Thymus (tissue), 11 donors: ENCODE data around the gene PIK3R5. TPM values are rescaled to one million over a fixed set of nuclear protein-coding genes. Genes with fewer than 3 reads are reported as not detected.

Experiments used
- DNase-seq, 9 donors: peaks; one replicate each; pipeline ENCODE4 v3.0.0-alpha.2; 2013; ENCODE audit warnings: low spot score in 9 of 9, low read depth in 6 of 9, missing footprints in 1 of 9
- H3K27ac ChIP-seq, 2 donors: one replicate each; pipeline ENCODE4 v1.5.1; 2013; ENCODE audit warnings: control low read depth in 1 of 2, low read depth in 1 of 2, low read length in 1 of 2, mild to moderate bottlenecking in 1 of 2, moderate library complexity in 1 of 2
- H3K27me3 ChIP-seq, 2 donors: one replicate each; pipeline ENCODE4 v1.5.1; 2013; ENCODE audit warnings: low read length in 1 of 2; ENCODE audit not compliant: control insufficient read depth in 2 of 2, insufficient read depth in 1 of 2
- H3K36me3 ChIP-seq, 2 donors: one replicate each; pipeline ENCODE4 v1.5.1; 2013; ENCODE audit warnings: low read length in 1 of 2, mild to moderate bottlenecking in 1 of 2, moderate library complexity in 1 of 2; ENCODE audit not compliant: control insufficient read depth in 2 of 2, insufficient read depth in 2 of 2
- H3K4me1 ChIP-seq, 2 donors: one replicate each; pipeline ENCODE4 v1.5.1; 2013; ENCODE audit warnings: low read length in 2 of 2; ENCODE audit not compliant: control insufficient read depth in 2 of 2, insufficient read depth in 2 of 2
- H3K4me3 ChIP-seq, 2 donors: one replicate each; pipeline ENCODE4 v1.5.1; 2013; ENCODE audit warnings: low read length in 2 of 2, control low read depth in 1 of 2, mild to moderate bottlenecking in 1 of 2
- H3K9me3 ChIP-seq, 2 donors: one replicate each; pipeline ENCODE4 v1.5.1; 2013; ENCODE audit warnings: low read length in 1 of 2, mild to moderate bottlenecking in 1 of 2; ENCODE audit not compliant: control insufficient read depth in 2 of 2, insufficient read depth in 1 of 2
- WGBS: extraction: QIAGEN DNeasy Blood & Tissue Kit; methylation state at CpG from one replicate; pipeline ENCODE4 v1.1.7; 2013; 5-methylcytosine and 5-hydroxymethylcytosine counted together
- polyA plus RNA-seq: library from polyadenylated mRNA; stranded (reverse); fragments of 200-250 nt; gene quantifications from one replicate; pipeline ENCODE4 v1.2.3, GENCODE V29; 2013
- total RNA-seq: library from RNA; stranded (reverse); fragments of 120-200 nt; gene quantifications from one replicate; pipeline ENCODE4 v1.2.4, GENCODE V29; 2013
- donor health status: healthy.

Gene PIK3R5
- total and polyA plus RNA-seq, 2 donors, result 15.2 to 20.4 TPM

- Histone ChIP-seq H3K27ac (no peak overlapping the region), H3K36me3 (no peaks in the 10 kb centered on the region), H3K4me1 (peaks cover 16 to 42% of the 10 kb centered on the region in 2 donors), H3K4me3 (no peak overlapping the region), H3K9me3 (no peaks in the 10 kb centered on the region), H3K27me3 (no peaks in the 10 kb centered on the region)
- WGBS, result 95% methylated on average over 4 of the region's 4 CpGs
- DNase-seq, result no peak
Observed at GRCh38 chr17:8951206-8951605, 14.3 kb downstream of the PIK3R5 start.

- WGBS, result 93% methylated on average over 9 of the region's 9 CpGs
- Histone ChIP-seq H3K4me3 (no peak overlapping the region), H3K4me1 (peaks cover 11 to 35% of the 10 kb centered on the region in 2 donors), H3K27ac (no peak overlapping the region), H3K9me3 (no peaks in the 10 kb centered on the region), H3K27me3 (no peaks in the 10 kb centered on the region), H3K36me3 (peaks cover 0 to 8% of the 10 kb centered on the region in 2 donors)
- DNase-seq, result no peak
Observed at GRCh38 chr17:8949061-8949661, 16.3 kb downstream of the PIK3R5 start.

- peaks cover 0 to 8% of the 10 kb centered on the region in 2 donors for H3K36me3 ChIP-seq
- no peaks in the 10 kb centered on the region for H3K27me3 ChIP-seq
- WGBS, result 94% methylated on average over 7 of the region's 7 CpGs
- H3K27ac ChIP-seq, result no peak overlapping the region
- peaks cover 4 to 28% of the 10 kb centered on the region in 2 donors for H3K4me1 ChIP-seq
- no peaks in the 10 kb centered on the region for H3K9me3 ChIP-seq
- DNase-seq, result no peak
- no peak overlapping the region for H3K4me3 ChIP-seq
Observed at GRCh38 chr17:8948462-8948861, 17.0 kb downstream of the PIK3R5 start.

GRCh38 chr17:8947201-8947600, 18.3 kb downstream of the PIK3R5 start:
- peaks cover 0 to 8% of the 10 kb centered on the region in 2 donors for H3K36me3 ChIP-seq
- WGBS, result 97% methylated on average over 7 of the region's 7 CpGs
- DNase-seq, result no peak
- H3K4me3 ChIP-seq, result no peak overlapping the region
- H3K27ac ChIP-seq, result no peak overlapping the region
- peaks cover 6 to 29% of the 10 kb centered on the region in 2 donors for H3K4me1 ChIP-seq
- H3K27me3 ChIP-seq, result no peaks in the 10 kb centered on the region
- H3K9me3 ChIP-seq, result no peaks in the 10 kb centered on the region

- 98% methylated on average over 6 of the region's 6 CpGs for WGBS
- H3K27me3 ChIP-seq, result no peaks in the 10 kb centered on the region
- H3K4me1 ChIP-seq, result peaks cover 13 to 36% of the 10 kb centered on the region in 2 donors
- peaks cover 0 to 8% of the 10 kb centered on the region in 2 donors for H3K36me3 ChIP-seq
- DNase-seq, result no peak
- no peak overlapping the region for H3K27ac ChIP-seq
- no peaks in the 10 kb centered on the region for H3K9me3 ChIP-seq
- H3K4me3 ChIP-seq, result no peak overlapping the region
Observed at GRCh38 chr17:8946476-8946875, 19.0 kb downstream of the PIK3R5 start.

- H3K27me3 ChIP-seq, result no peaks in the 10 kb centered on the region
- H3K4me3 ChIP-seq, result no peak overlapping the region
- no peaks in the 10 kb centered on the region for H3K9me3 ChIP-seq
- H3K4me1 ChIP-seq, result peaks cover 17 to 40% of the 10 kb centered on the region in 2 donors
- no peak for DNase-seq
- peaks cover 0 to 8% of the 10 kb centered on the region in 2 donors for H3K36me3 ChIP-seq
- H3K27ac ChIP-seq, result no peak overlapping the region
- WGBS, result 95% methylated on average over 8 of the region's 8 CpGs
Observed at GRCh38 chr17:8946071-8946470, 19.4 kb downstream of the PIK3R5 start.

GRCh38 chr17:8944748-8945147, 20.8 kb downstream of the PIK3R5 start:
- DNase-seq, result no peak
- Histone ChIP-seq H3K27me3 (no peaks in the 10 kb centered on the region), H3K4me1 (peaks cover 30 to 54% of the 10 kb centered on the region in 2 donors), H3K36me3 (peaks cover 0 to 8% of the 10 kb centered on the region in 2 donors), H3K9me3 (no peaks in the 10 kb centered on the region), H3K27ac (no peak overlapping the region), H3K4me3 (no peak overlapping the region)
- 71% methylated on average over 4 of the region's 4 CpGs for WGBS

GRCh38 chr17:8944083-8944482, 21.4 kb downstream of the PIK3R5 start:
- H3K36me3 ChIP-seq, result peaks cover 0 to 8% of the 10 kb centered on the region in 2 donors
- no peak overlapping the region for H3K27ac ChIP-seq
- no peak overlapping the region for H3K4me3 ChIP-seq
- no peaks in the 10 kb centered on the region for H3K27me3 ChIP-seq
- H3K9me3 ChIP-seq, result no peaks in the 10 kb centered on the region
- no peak for DNase-seq
- peaks cover 33 to 58% of the 10 kb centered on the region in 2 donors for H3K4me1 ChIP-seq

- WGBS, result 54% methylated on average over 8 of the region's 8 CpGs
- no peak overlapping the region for H3K4me3 ChIP-seq
- peaks cover 33 to 58% of the 10 kb centered on the region in 2 donors for H3K4me1 ChIP-seq
- peak overlapping the region; percentile 58 to 76 for H3K27ac ChIP-seq
- no peaks in the 10 kb centered on the region for H3K9me3 ChIP-seq
- DNase-seq, result peak in 3 of 9 donors; percentile 55 to 77 (median 66)
- no peaks in the 10 kb centered on the region for H3K27me3 ChIP-seq
- H3K36me3 ChIP-seq, result peaks cover 0 to 8% of the 10 kb centered on the region in 2 donors
Observed at GRCh38 chr17:8941980-8942622, 23.4 kb downstream of the PIK3R5 start.
